ENCODE measurements around the gene TCFL5.

Gene TCFL5

GRCh38 chr20:62797671-62798532 is 63.7 kb downstream of the TCFL5 start:
- no peak for DNase-seq (ENCODE audit: low spot score)

GRCh38 chr20:62796699-62797491 is 64.7 kb downstream of the TCFL5 start:
- no peak for DNase-seq (ENCODE audit: low spot score)

GRCh38 chr20:62795023-62795761 is 66.4 kb downstream of the TCFL5 start:
- peak; percentile 35 for DNase-seq (ENCODE audit: low spot score)

- peak; percentile 97 for DNase-seq (ENCODE audit: low spot score)
Observed at GRCh38 chr20:62794007-62794724, 67.5 kb downstream of the TCFL5 start.

- no peak for DNase-seq (ENCODE audit: low spot score)
Observed at GRCh38 chr20:62793757-62794006, 67.9 kb downstream of the TCFL5 start.

GRCh38 chr20:62792940-62793756 is 68.5 kb downstream of the TCFL5 start:
- DNase-seq (ENCODE audit: low spot score) = no peak

- DNase-seq (ENCODE audit: low spot score) = no peak
Observed at GRCh38 chr20:62792182-62792939, 69.3 kb downstream of the TCFL5 start.

- peak; percentile 69 for DNase-seq (ENCODE audit: low spot score)
Observed at GRCh38 chr20:62791301-62792181, 70.1 kb downstream of the TCFL5 start.
